NCI-H1436 treated with DMSO at 0.1 percent for 48 hours (cell line): ENCODE measurements around the gene IYD.
"Not testable (repeated sequence)": the region's sequence is repeated elsewhere in the genome, so short reads cannot be mapped to it uniquely, and the experiment has no call there.

Experiments used
- DNase-seq: peaks from one replicate; lab custom pipeline; 2025; lab: John Stamatoyannopoulos, UW

The IYD gene

DNA sequence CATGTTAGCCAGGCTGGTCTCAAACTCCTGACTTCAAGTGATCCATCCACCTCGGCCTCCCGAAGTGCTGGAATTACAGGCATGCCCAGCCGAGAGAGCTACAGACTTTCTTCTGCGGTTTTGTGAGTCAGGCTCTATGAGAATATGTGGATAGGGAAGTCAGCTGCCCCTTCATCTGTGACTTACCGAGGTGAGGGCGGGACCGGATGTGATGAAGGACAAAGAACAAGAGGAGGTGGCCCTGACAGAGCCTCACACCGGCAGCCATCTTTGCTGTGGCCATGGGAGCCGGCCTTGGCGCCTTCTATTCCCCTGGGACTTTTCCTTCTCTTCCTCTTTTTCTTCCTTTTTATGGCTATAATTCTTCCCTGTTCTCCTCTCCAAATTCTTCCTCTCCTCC is 67.0 kb downstream of the IYD start:
- DNase-seq: no peak

DNA sequence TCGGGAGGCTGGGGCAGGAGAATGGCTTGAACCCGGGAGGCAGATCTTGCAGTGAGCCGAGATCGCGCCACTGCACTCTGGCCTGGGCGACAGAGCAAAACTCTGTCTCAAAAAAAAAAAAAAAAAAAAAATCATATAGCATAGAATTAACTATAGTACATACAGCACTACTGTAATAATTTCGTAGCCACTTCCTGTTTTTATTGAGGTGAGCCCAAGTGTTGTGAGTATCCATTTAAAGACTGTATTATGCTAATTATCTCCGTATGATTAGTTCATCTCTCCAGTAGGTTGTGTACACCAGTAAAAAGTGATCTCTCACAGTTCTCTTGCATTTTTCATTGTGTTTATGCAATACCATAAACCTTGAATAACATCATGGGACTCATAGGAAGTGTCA is 70.6 kb downstream of the IYD start:
- no peak for DNase-seq

DNA sequence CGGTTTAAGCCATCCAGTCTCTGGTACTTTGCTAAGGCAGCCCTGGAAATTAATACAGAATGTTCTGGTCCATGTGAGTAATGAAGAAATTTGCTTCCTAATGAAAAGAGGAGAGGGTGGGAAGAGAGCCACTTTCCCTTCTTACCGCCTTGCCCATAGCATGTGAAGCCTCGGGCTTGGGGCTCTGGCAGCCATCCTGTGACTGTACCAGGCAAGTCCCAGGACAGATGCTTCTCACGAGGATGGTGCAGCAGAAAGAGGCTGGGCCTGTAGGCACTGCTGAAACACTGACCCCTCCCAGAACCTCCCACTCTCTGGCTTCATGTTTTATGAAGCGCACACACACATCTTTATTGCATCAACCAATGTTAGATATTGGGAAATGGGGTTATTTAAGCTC is 74.8 kb downstream of the IYD start:
- DNase-seq: no peak

DNA sequence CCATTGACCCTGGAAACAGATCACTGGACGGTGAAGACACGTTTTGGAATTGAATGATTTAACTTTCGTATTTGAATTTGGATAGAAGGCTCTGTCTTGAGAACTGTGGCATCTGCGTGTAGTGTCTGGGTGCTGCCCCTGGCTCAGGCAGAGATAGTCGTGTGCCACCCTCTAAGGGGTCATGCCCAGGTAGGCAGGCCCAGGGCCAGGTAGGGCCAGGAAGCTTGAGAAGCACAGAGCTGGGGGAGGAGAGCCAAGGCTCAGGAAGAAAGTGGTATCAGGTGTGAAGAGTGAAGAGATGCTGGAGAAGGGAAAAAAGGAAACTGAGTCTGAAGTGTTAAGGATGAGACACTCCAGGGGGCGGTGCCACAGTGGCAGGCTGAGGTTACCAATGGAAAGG is 75.5 kb downstream of the IYD start:
- no peak for DNase-seq

DNA sequence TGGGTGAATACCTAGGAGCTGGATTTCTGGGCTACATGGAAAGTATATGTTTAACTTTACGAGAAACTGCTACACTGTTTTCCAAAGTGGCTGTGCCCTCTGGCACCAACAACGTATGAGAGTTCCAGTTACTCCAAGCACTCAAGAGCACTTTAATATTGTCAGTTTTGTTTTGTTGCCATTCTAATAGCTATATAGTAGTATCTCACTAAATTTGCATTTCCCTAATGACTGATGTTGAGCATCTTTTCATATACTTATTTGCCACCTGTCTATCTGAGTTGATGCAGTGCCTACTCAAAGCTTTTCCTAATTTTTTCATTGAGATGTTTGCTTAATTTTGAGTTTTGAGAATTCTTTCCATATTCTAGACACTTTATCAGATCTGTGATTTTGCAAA is 76.7 kb downstream of the IYD start:
- no peak for DNase-seq

DNA sequence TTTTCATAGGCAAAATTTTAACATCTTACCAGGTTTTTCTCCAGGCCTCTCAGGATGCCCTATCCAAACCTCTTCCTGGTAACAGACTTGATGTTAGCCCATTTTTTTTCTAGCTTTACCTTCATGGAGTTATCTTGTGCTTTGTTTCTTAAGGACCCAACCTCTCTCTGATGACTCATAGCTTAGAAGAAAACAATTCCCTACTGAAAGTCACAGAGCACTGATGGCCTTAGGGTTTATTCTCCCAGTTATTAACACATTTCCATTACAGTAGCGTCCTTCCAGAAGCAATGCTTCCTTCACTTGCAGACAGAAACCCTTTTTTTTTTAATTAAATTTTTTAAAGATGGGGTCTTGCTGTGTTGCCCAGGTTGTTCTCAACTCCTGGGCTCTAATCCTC is 79.4 kb downstream of the IYD start:
- no peak for DNase-seq

DNA sequence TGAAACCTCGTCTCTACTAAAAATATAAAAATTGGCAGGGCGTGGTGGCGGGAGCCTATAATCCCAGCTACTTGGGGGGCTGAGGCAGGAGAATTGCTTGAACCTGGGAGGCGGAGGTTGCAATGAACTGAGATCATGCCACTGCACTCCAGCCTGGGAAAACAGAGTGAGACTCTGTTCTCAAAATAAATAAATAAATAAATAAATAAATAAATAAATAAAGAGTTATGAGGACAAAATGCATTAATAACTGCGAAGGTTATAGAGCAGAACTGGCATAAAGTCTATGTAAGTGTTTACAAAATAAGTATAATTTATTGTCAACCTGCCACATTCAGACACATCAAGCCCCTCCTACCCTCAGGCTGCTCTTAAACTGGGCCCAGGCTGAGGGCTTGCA is 80.2 kb downstream of the IYD start:
- DNase-seq: not testable (repeated sequence)

DNA sequence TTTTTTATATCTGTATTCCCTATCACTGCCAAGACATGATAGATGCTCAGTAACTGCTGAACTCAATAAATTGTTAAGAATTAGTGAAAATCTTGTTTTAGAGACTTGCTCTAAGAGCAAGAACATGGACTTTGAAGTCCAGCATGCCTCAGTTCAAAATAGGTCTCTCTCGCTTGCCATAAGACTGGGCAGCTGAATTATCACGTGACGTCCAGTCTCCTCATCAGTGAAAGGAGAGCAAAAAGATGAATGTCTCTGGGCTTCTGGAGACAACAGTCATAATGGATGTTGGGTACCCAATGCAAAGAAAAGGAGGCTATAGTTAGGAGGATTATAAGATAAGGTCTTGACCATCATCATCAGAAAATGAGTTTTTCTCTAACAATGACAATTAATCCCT is 82.1 kb downstream of the IYD start:
- DNase-seq: no peak

DNA sequence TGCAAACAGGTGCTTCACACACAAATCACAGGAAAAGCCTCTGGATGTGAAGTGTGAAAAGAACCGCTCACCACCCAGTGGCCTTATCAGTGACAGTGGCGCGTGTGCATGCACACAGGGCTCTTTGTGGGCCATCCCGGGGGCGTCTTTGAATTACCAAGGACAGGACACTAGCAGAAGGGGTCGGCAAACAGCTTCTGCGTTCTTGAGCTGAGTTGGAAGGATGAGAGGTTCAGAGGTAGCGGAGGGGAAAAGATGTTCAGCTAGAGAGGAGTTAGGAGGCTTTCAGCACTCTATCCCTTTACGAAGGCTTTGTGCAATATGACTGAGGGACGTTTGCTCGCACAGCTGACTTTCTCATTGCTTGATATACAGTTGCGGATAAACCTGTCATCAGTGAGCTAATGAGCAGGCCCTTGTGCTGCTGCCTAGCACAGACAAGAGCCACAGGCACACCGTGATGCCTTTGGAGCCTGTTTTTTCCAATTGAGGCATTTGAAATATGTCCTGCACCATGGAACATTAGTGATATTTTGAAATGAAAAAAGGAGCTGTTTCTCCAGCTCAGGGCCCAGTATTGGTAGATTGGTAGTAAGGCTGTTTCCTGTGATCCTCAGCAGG is 83.1 kb downstream of the IYD start:
- no peak for DNase-seq

DNA sequence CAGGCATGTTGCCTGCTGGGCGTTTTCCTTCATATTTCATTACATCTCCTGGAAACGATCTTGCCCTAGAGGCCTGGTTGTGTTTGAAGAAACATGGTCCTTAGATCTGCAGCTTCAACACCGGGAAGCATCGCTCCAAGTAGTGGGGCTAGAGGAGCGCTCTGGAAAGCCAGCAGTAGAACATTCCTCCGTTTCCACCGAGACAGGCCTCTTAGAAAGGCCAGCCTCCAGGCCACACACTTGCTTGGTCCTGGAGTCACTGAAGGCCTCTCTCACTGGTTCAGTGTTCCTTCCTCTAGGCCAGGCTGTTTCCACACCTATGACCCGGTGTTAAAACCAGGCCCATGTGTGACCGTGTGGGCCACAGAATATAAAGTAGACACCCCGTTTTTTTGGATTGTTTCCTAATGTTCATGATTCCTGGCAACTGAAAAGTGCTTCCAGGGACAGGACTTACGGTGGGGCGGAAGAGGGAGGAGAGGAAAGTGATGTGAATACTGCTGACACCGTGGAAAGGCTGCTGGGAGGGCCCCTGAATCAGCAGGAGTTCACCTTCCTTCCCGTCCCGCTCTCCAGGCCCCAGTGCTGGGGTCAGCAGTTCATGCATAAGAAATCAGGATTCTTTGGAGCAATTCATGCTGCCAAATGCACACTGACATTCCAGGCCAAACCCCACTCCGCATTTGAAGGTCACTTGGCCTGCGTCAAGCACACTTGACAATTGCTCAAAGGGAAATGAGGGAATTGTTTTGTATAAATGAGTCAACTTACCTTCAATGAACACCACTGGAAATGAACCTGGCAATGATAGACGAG is 83.8 kb downstream of the IYD start:
- DNase-seq: no peak

DNA sequence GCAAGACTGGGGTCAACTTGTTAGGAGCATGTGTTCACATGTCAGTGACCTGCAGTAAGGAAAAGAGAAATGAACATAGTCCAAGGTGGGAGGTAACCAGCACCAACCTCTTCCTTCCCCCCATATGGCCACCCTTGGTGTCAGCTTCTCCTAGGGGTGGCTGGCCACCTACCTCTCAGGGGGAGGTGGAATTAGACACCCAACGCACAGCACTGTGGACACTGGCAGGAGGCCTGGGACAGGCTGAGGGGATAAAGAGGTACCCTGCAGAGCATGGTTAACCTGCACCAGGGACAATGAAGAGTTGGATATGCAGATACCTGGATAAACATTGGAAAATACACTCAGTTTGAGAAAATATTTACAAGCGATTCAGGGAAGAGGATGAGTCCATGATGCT is 84.5 kb downstream of the IYD start:
- no peak for DNase-seq
